Testis (tissue), 3 donors: Measurements from ENCODE around the gene CIDEB. TPM values are rescaled to one million over a fixed set of nuclear protein-coding genes. Genes with fewer than 3 reads are reported as not detected.

ENCODE experiments used
- DNase-seq: peaks from one replicate; pipeline ENCODE4 v3.0.0-alpha.2; 2019
- H3K27ac ChIP-seq, 2 donors: fragments of 200-600 bp; sonication (generic); one replicate each; pipeline ENCODE4 v1.5.1; 2019
- H3K27me3 ChIP-seq: fragments of 200-600 bp; sonication (generic); one replicate; pipeline ENCODE4 v1.5.1; 2019
- H3K36me3 ChIP-seq: fragments of 200-600 bp; sonication (generic); one replicate; pipeline ENCODE4 v1.5.1; 2017; ENCODE audit warnings: low read depth; ENCODE audit errors: missing control alignments
- H3K4me1 ChIP-seq: fragments of 200-600 bp; sonication (generic); one replicate; pipeline ENCODE4 v1.5.1; 2019
- H3K4me3 ChIP-seq, 2 donors: fragments of 200-600 bp; sonication (generic); one replicate each; pipeline ENCODE4 v1.5.1; 2017 to 2019
- H3K9me3 ChIP-seq: fragments of 200-600 bp; sonication (generic); one replicate; pipeline ENCODE4 v1.5.1; 2017
- POLR2A ChIP-seq: fragments of 450-650 bp; IDR thresholded peaks from one replicate; pipeline ENCODE4 v1.6.1; 2017; ENCODE audit warnings: antibody characterized with exemption, mild to moderate bottlenecking, moderate library complexity
- WGBS, 2 donors: methylation state at CpG; one replicate each; pipeline ENCODE4 v1.1.5; 2018; 5-methylcytosine and 5-hydroxymethylcytosine counted together
- intact Hi-C: fragments of 100-400 bp; cut with DNase I; formaldehyde crosslinking; loops from one replicate; pipeline ENCODE4 v1.15.1; 2023; ENCODE audit warnings: low total_unique reads
- polyA plus RNA-seq: library from polyadenylated mRNA; stranded (reverse); fragments of 350-450 nt; fragmentation: Illumina TruSeq; extraction: RNeasy Lipid Tissue Mini Kit (QIAGEN cat#74804); gene quantifications from one replicate; pipeline ENCODE4 v1.2.3, GENCODE V29; 2014; ENCODE audit warnings: low read depth, low replicate concordance; ENCODE audit not compliant: insufficient read depth
- total RNA-seq, 2 donors: library from RNA; depleted of rRNA; stranded (reverse); fragments of >200 nt; gene quantifications; one replicate each; pipeline ENCODE4 v1.2.3, GENCODE V29; 2016
- TF ChIP-seq, protein P1 (sequence below), 3 experiments: fragments of 450-650 bp in 2 of 3; fragments of 200-600 bp in 1 of 3; sonication (generic) in 1 of 3; IDR thresholded peaks; one replicate each; pipeline ENCODE4 v1.5.1; 2016 to 2019; ENCODE audit warnings: antibody characterized with exemption in 3 of 3, mild to moderate bottlenecking in 2 of 3, moderate library complexity in 1 of 3

The CIDEB gene
- total and polyA plus RNA-seq, 3 donors from 2014 or later = 3.8 to 7.0 (median 6.6) TPM

DNA sequence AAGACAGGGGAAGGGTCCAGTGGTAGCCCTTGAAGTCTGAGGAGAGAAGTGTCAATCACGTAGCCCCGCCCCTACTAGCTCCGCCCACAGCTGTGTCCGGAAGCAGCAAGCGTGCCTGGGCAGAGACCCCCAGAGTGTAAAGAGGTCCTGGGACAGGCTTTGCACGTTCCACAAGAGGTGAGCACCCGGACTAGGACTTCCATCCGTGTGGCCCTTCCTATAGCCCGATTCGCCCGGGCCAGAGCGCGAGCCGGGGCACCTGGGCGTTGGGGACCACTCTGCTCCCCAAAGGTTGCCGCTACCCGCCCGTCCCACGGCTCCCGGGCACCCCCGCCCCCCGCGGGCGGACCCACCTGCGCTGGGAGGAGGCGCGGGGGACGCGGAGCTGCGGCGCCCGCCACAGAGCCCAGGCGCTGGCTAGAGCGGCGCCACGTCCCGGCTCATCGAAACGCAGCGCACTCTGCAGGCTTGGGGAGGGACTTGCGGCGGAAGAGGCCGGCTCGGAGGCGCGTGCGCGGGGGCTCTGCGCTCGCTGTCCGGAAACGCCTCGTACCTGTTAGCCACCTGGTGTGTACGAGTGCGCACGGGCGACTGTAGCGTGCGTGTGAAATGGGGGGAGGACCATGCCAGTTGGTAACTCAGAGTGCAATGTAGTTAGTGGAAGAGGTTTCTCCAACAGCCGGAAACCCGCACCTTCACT lies 36.5 kb downstream of the CIDEB start, which contains the start of gene RABGGTA:
TSS of gene RABGGTA (minus strand) at position 464 of the 700 bp plus-strand sequence. CDS start 482 bp downstream, outside the sequence.
- intact Hi-C loops = no loop called here
- Histone ChIP-seq H3K4me3 (peak within 1 kb of the TSS; percentile 83 to 89), H3K36me3 (no peaks in the 10 kb centered on the region), H3K27me3 (no peaks in the 10 kb centered on the region), H3K27ac (peak within 1 kb of the TSS; percentile 91 to 95), H3K9me3 (no peaks in the 10 kb centered on the region), H3K4me1 (peaks cover 7% of the 10 kb centered on the region)
- peak; percentile 90 for DNase-seq
- TF ChIP-seq, protein P1, sequence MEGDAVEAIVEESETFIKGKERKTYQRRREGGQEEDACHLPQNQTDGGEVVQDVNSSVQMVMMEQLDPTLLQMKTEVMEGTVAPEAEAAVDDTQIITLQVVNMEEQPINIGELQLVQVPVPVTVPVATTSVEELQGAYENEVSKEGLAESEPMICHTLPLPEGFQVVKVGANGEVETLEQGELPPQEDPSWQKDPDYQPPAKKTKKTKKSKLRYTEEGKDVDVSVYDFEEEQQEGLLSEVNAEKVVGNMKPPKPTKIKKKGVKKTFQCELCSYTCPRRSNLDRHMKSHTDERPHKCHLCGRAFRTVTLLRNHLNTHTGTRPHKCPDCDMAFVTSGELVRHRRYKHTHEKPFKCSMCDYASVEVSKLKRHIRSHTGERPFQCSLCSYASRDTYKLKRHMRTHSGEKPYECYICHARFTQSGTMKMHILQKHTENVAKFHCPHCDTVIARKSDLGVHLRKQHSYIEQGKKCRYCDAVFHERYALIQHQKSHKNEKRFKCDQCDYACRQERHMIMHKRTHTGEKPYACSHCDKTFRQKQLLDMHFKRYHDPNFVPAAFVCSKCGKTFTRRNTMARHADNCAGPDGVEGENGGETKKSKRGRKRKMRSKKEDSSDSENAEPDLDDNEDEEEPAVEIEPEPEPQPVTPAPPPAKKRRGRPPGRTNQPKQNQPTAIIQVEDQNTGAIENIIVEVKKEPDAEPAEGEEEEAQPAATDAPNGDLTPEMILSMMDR (IDR thresholded peaks at IDR 0.05) = peak; percentile 46 to 73 (median 64)
- no peak for TF ChIP-seq POLR2A
- 0% methylated on average over 2 to 41 of the region's 61 CpGs for WGBS, 2 donors

GRCh38 chr14:24270537-24271133 lies 37.1 kb downstream of the CIDEB start:
- no peak for TF ChIP-seq POLR2A
- TF ChIP-seq, protein P1 (IDR thresholded peaks at IDR 0.05) = no peak
- Histone ChIP-seq H3K27ac (peak overlapping the region; percentile 91 to 95), H3K4me1 (peaks cover 7% of the 10 kb centered on the region), H3K27me3 (no peaks in the 10 kb centered on the region), H3K36me3 (no peaks in the 10 kb centered on the region), H3K4me3 (peak overlapping the region; percentile 83 to 89), H3K9me3 (no peaks in the 10 kb centered on the region)
- intact Hi-C loops = no loop called here
- DNase-seq = no peak
- WGBS, 2 donors = 15 to 23% methylated on average over 5 to 13 of the region's 13 CpGs

DNA sequence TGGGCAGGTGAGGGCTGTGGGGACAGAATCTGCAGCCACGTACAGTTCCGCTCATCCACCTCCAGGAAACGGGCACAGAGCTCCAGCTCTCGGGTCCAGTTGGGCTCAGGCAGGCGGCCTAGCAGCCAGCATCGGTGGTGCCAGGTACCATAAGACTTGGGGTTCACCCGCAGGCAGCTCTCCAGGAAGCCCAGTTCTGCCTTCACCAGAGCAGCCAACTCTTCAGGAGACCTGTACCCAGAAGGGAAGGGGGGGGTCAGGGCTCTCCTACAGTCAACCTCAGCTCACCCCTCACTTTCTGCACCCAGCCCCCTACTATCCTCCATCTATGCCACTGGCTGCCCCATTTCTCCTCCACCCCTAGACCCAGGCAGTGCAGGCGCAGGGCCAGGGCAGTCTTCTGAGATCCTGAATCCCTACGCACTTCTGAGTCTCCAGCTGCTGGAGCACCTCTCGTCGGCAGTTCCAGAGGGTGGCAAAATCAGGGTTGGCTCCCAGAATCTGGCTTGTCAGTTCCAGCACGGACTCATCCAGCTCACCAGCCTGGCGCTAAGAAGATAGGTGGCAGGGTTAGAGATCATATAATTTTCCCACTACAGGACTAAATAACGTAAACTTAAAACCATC lies 37.8 kb downstream of the CIDEB start:
- no peaks in the 10 kb centered on the region for H3K9me3 ChIP-seq
- intact Hi-C loops = no loop called here
- H3K4me1 ChIP-seq = peaks cover 7% of the 10 kb centered on the region
- H3K4me3 ChIP-seq = no peak overlapping the region
- no peaks in the 10 kb centered on the region for H3K27me3 ChIP-seq
- no peak for DNase-seq
- TF ChIP-seq, protein P1 (IDR thresholded peaks at IDR 0.05) = no peak
- no peak for TF ChIP-seq POLR2A
- WGBS, 2 donors = 91 to 93% methylated on average over 7 to 14 of the region's 14 CpGs
- H3K27ac ChIP-seq = no peak overlapping the region
- H3K36me3 ChIP-seq = no peaks in the 10 kb centered on the region

- TF ChIP-seq, protein P1 (IDR thresholded peaks at IDR 0.05) = no peak
- no peak for TF ChIP-seq POLR2A
- no peak for DNase-seq
- no peaks in the 10 kb centered on the region for H3K27me3 ChIP-seq
- no peaks in the 10 kb centered on the region for H3K36me3 ChIP-seq
- no peak overlapping the region for H3K27ac ChIP-seq
- H3K4me1 ChIP-seq = peaks cover 7% of the 10 kb centered on the region
- WGBS, 2 donors = 90 to 99% methylated on average over 5 to 8 of the region's 8 CpGs
- intact Hi-C loops = no loop called here
- H3K4me3 ChIP-seq = no peak overlapping the region
- no peaks in the 10 kb centered on the region for H3K9me3 ChIP-seq
These were observed 38.4 kb downstream of the CIDEB start for GRCh38 chr14:24269368-24269767.
